Measurements from ENCODE around the gene NFIC.

The NFIC gene

DNA sequence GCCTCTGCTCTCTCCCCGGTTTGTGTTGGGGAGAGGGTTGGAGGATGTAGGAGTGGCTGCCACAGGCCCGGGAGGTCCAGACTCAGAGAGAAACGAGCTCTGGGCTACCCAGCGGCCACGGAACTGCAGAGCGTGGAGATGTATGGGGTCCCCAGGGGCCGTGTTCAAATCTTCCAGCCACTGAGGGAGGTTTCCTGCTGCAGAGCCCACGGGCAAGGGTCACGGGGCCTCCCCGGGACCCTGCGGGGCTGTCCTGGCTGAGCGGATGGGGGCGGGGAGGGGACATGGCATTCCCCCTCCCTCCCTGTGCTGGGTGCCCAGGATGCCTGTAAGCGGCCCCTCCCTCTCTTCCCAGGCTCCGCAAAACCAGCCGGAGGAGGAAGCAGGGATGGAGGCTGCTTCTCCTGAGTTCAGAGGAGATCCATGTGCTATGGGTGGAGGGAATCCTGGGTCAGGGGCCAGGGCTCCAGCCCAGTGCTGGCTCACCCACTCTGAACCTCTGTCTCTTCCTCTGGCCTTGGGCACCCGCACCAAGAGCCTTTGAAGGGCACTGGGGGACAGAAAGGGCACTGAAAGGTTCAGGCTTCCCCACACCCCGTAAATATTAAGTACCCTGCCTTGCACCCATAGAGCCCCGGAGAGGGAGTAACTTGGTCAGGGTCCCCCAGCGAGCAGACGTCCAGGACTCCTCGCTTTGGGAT lies 91.3 kb downstream of the NFIC start:
- Histone ChIP-seq H3K27ac (ENCODE audit: low read depth, low read length) (no peak overlapping the region), H3K4me1 (ENCODE audit: control insufficient read depth, low read length) (no peaks in the 10 kb centered on the region)

GRCh38 chr19:3458229-3459088 lies 92.1 kb downstream of the NFIC start:
- Histone ChIP-seq H3K9me3 (ENCODE audit: control insufficient read depth, insufficient read depth, low read length) (no peaks in the 10 kb centered on the region), H3F3A (ENCODE audit: control insufficient read depth, insufficient read depth) (no peaks in the 10 kb centered on the region), H3K9me2 (replicated peaks; ENCODE audit: control insufficient read depth, low read length) (no peaks in the 10 kb centered on the region), H3K36me3 (ENCODE audit: control insufficient read depth, low read length) (no peaks in the 10 kb centered on the region), H3K79me2 (ENCODE audit: control insufficient read depth, low read length) (no peaks in the 10 kb centered on the region), H3K4me3 (ENCODE audit: low read length) (no peak overlapping the region), H4K20me1 (ENCODE audit: control insufficient read depth, insufficient read depth, low read depth, low read length) (no peaks in the 10 kb centered on the region), H3K4me1 (ENCODE audit: control insufficient read depth, low read length) (no peaks in the 10 kb centered on the region), H3K27ac (ENCODE audit: low read depth, low read length) (no peak overlapping the region), H3K27me3 (ENCODE audit: control insufficient read depth, low read length) (no peaks in the 10 kb centered on the region), H3K4me2 (ENCODE audit: low read length) (no peak overlapping the region)
- TF ChIP-seq EZH2phosphoT487 (IDR thresholded peaks at IDR 0.05; ENCODE audit: borderline replicate concordance, low read length): no peak
- TF ChIP-seq, protein P1, sequence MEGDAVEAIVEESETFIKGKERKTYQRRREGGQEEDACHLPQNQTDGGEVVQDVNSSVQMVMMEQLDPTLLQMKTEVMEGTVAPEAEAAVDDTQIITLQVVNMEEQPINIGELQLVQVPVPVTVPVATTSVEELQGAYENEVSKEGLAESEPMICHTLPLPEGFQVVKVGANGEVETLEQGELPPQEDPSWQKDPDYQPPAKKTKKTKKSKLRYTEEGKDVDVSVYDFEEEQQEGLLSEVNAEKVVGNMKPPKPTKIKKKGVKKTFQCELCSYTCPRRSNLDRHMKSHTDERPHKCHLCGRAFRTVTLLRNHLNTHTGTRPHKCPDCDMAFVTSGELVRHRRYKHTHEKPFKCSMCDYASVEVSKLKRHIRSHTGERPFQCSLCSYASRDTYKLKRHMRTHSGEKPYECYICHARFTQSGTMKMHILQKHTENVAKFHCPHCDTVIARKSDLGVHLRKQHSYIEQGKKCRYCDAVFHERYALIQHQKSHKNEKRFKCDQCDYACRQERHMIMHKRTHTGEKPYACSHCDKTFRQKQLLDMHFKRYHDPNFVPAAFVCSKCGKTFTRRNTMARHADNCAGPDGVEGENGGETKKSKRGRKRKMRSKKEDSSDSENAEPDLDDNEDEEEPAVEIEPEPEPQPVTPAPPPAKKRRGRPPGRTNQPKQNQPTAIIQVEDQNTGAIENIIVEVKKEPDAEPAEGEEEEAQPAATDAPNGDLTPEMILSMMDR (IDR thresholded peaks at IDR 0.05; ENCODE audit: low read depth, low read length, poor library complexity, severe bottlenecking): no peak

More for the DNA sequence above, 91.3 kb downstream of the NFIC start:
- Histone ChIP-seq H4K20me1 (ENCODE audit: control insufficient read depth, insufficient read depth, low read depth, low read length) (no peaks in the 10 kb centered on the region), H3K79me2 (ENCODE audit: control insufficient read depth, low read length) (no peaks in the 10 kb centered on the region), H3K9me2 (replicated peaks; ENCODE audit: control insufficient read depth, low read length) (no peaks in the 10 kb centered on the region), H3K4me2 (ENCODE audit: low read length) (no peak overlapping the region), H3K9me3 (ENCODE audit: control insufficient read depth, insufficient read depth, low read length) (no peaks in the 10 kb centered on the region), H3K4me3 (ENCODE audit: low read length) (no peak overlapping the region), H3K27me3 (ENCODE audit: control insufficient read depth, low read length) (no peaks in the 10 kb centered on the region), H3F3A (ENCODE audit: control insufficient read depth, insufficient read depth) (no peaks in the 10 kb centered on the region), H3K36me3 (ENCODE audit: control insufficient read depth, low read length) (no peaks in the 10 kb centered on the region)
- no peak for TF ChIP-seq EZH2phosphoT487 (IDR thresholded peaks at IDR 0.05; ENCODE audit: borderline replicate concordance, low read length)
- TF ChIP-seq, protein P1 (IDR thresholded peaks at IDR 0.05; ENCODE audit: low read depth, low read length, poor library complexity, severe bottlenecking): no peak

- Histone ChIP-seq H3K9me3 (ENCODE audit: control insufficient read depth, insufficient read depth, low read length) (no peaks in the 10 kb centered on the region), H4K20me1 (ENCODE audit: control insufficient read depth, insufficient read depth, low read depth, low read length) (no peaks in the 10 kb centered on the region), H3K4me1 (ENCODE audit: control insufficient read depth, low read length) (no peaks in the 10 kb centered on the region), H3K36me3 (ENCODE audit: control insufficient read depth, low read length) (no peaks in the 10 kb centered on the region), H3K27ac (ENCODE audit: low read depth, low read length) (no peak overlapping the region), H3K4me3 (ENCODE audit: low read length) (no peak overlapping the region), H3K4me2 (ENCODE audit: low read length) (no peak overlapping the region), H3K9me2 (replicated peaks; ENCODE audit: control insufficient read depth, low read length) (no peaks in the 10 kb centered on the region), H3F3A (ENCODE audit: control insufficient read depth, insufficient read depth) (no peaks in the 10 kb centered on the region), H3K79me2 (ENCODE audit: control insufficient read depth, low read length) (no peaks in the 10 kb centered on the region), H3K27me3 (ENCODE audit: control insufficient read depth, low read length) (no peaks in the 10 kb centered on the region)
- TF ChIP-seq EZH2phosphoT487 (IDR thresholded peaks at IDR 0.05; ENCODE audit: borderline replicate concordance, low read length): no peak
- TF ChIP-seq, protein P1 (IDR thresholded peaks at IDR 0.05; ENCODE audit: low read depth, low read length, poor library complexity, severe bottlenecking): no peak
These were observed 92.9 kb downstream of the NFIC start for GRCh38 chr19:3459089-3459881.

All from DOHH2 (cell line).